CD4-positive, alpha-beta T cell treated with Interleukin-10 for 1 hour (primary cell): Measurements from ENCODE around the gene FLYWCH1.

ENCODE experiments used
- DNase-seq: peaks from one replicate; pipeline ENCODE4 v3.0.0-alpha.2; 2020

The FLYWCH1 gene

GRCh38 chr16:2970563-2970962 is 58.8 kb downstream of the FLYWCH1 start:
- DNase-seq, result no peak

DNA sequence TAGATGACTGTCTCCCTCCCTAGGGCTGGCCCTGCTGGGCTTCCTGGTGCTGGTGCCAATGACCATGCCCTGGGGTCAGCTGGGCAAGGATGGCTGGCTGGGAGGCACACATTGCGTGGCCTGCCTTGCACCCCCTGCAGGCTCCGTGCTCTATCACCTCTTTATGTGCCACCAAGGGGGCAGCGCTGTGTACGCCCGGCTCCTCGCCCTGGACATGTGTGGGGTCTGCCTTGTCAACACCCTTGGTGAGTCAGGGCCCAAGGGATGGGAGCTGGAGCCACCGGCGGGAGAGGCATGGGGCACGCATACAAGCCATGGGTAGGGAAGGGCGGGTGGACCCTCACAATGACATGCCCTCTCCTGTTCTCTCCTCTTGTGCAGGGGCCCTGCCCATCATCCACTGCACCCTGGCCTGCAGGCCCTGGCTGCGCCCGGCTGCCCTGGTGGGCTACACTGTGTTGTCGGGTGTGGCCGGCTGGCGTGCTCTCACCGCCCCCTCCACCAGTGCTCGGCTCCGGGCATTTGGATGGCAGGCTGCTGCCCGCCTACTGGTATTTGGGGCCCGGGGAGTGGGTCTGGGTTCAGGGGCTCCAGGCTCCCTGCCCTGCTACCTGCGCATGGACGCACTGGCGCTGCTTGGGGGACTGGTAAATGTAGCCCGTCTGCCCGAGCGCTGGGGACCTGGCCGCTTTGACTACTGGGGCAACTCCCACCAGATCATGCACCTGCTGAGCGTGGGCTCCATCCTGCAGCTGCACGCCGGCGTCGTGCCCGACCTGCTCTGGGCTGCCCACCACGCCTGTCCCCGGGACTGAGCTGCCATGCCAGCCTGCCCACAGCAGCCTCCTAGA is 59.6 kb downstream of the FLYWCH1 start:
- DNase-seq, result no peak

DNA sequence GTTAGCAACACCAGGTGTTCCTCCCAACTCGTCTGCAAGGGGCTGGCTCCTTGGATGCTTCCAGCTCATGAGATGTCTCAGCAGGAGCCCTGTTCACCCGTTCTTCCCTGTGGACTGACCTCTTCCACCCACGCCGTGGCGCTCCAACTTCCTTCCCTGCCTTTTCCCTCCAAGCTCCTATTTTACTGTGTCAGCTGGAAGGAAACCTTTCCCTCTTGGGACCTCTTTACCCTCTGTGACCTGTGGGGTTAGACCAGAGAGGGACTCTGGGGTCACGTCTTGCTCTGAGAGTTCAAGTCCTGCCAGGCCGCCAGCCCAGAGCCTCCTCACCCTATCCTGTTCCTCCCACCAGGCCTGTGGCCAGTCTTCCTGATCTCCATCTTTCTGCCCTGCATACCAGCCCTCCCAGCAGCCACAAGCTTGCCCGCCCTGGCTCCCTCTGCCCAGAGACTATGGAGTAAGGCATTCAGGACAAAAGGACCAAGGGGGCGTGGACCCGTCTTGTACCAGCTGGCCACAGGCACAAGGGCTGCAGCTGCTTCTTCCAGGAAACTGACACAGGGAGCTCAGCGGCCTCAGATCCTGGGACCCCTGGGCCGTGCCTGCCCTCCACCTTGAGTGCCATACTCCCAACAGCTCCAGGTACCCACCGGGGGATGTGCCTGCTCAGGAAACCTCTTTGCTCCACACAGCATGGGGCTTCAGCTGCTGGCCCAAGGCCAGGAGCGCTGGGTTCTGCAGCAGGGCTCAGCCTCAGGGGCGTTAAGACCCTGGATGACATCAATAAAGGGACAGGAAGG is 60.5 kb downstream of the FLYWCH1 start:
- no peak for DNase-seq

- no peak for DNase-seq
Observed at GRCh38 chr16:2973093-2973492, 61.4 kb downstream of the FLYWCH1 start.

- DNase-seq, result no peak
Observed at GRCh38 chr16:2973605-2974318, 62.0 kb downstream of the FLYWCH1 start.

DNA sequence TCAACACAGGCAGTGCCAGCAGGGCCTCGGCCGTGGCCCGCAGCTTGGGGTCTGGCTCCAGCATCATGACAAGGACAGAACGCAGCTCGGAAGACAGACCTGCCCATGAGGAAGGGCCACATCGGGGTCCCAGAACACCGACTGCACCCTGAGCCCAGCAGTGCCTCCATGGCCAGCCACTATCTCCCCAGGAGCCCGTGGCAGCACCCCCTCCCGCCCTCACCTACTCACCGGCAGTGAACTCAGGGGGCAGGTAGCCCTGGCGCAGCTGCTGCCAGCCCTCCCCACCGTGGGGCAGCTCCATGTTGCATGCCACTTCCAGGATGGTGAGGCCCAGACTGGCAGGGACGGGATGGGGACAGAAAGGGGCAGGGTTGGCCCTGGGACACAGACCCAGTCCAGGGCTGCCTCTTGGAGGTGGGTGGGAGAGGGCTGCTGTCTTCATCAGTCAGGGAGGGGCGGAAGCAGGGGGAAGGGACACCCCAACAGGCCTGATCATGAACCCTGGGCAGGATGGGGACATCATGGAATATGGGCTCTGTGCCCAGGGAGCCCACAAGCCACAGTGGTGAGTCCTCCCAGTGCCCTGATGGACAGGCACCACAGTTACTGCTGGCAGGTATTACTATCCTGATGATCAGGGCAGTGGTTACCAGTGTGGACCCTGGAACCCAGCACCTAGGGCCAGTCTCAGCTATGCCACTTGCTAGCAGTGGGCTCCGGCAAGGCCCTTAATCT is 62.8 kb downstream of the FLYWCH1 start:
- no peak for DNase-seq

- no peak for DNase-seq
Observed at GRCh38 chr16:2975161-2975795, 63.5 kb downstream of the FLYWCH1 start.

DNA sequence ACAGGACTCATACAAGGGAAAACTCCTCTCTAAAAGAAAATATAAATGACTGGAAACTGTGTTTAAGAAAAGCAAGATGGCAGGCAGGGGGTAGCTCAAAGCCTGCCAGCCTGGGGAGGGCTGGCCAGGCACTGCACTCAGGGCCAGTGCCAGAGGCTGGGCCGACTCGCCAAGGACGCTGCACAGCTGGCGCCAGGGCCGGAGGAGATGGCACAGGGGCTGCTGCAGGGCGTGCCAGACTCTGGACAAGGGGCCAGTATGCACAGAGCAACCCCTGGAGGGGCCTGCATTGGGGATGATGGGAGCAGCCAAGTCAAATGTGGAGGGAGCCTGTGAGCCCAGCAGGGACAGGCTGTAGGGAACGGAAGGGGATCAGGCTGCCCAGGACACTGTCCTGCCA is 64.5 kb downstream of the FLYWCH1 start:
- DNase-seq, result no peak

DNA sequence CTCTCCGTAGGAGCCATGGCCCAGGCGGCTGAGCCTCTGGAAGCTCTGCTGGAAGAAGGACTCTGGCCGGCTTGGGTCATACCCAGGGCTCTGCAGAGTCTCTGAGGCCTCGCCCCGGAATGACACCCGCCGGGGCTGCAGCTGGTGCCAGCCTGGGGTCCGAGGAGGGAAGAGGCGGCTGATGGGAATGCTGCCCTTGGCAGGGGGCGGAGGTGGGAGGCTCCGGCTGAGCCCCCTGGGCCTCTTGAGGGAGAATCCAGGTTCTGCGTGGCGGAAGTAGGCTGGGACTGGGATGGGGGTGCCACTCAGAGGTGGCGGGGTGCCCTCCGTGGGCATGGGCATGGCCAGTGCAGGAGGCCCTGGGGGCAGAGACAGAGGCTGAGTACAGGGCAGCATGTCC is 64.9 kb downstream of the FLYWCH1 start:
- DNase-seq, result no peak

DNA sequence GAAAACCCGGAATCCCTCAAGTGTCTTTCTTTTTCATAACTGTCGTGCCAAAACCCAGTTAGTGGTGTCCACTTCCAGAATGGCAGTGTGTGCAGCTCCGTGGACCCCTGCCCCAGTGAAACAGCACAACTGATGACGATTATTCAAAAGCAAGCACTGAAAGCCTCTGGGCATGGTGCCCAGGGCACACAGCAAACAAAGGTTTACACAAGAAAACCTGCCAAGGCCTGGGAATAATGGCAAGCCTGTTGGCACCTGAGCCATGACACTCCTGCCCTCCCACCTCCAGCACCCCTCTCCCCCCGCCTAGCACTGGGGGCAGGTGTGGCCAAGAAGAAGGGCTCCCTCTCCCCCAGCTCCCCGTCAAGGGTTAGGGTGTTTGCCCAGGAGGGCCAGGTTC is 65.7 kb downstream of the FLYWCH1 start:
- DNase-seq, result no peak

GRCh38 chr16:2979669-2980226 is 68.0 kb downstream of the FLYWCH1 start:
- no peak for DNase-seq

DNA sequence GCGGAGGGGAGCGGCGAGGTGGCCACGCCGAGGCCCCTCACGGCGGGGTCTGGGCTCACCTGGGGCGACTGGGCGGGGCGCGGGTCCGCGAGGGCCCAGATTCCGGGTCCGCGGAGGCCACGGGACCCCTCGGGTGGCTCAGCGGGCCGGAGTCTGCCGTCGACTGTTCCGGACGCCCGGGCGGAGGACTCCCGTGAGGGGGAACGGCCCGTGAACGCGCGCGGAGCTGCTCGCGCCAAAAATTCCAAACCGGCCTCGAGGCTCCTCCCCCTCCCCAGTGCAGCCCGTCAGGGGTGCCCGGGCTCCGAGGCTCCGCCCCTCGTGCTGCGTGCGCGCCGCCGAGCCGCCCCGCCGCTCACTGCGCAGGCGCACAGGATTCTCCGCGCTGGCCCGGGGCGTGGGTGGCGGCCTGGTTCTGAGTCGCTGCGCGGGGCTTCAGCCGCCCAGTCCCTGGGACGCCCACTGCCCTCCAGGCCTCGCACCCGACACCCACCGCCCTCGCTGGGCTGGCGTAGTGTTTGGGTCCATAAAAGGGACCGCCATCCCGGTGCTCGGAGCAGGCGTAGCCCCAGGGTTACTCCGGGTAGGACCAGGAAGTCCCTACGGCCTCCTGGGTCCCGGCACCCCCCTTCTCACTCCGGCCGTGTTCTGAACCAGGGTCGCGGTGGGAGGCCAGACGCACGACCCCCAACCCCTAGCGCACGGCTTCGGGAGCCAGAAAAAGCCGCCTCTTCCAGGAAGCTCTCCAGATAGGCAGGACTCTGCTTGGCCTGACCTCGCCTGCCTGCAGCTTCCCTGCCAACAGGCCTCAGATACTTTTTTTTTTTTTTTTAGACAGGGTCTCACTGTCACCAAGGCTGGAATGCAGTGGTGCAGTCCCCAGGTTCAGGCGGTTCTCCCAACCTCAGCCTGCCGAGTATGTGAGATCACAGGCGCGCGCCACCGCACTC is 68.8 kb downstream of the FLYWCH1 start, which contains the start of gene PKMYT1:
TSS of gene PKMYT1 (minus strand) at position 220 of the 950 bp plus-strand sequence. CDS start 789 bp downstream, outside the sequence.
- DNase-seq, result peak; percentile 95

- DNase-seq, result no peak
Observed at GRCh38 chr16:2981177-2981898, 69.6 kb downstream of the FLYWCH1 start.

GRCh38 chr16:2981899-2982250 is 70.1 kb downstream of the FLYWCH1 start:
- DNase-seq, result no peak

DNA sequence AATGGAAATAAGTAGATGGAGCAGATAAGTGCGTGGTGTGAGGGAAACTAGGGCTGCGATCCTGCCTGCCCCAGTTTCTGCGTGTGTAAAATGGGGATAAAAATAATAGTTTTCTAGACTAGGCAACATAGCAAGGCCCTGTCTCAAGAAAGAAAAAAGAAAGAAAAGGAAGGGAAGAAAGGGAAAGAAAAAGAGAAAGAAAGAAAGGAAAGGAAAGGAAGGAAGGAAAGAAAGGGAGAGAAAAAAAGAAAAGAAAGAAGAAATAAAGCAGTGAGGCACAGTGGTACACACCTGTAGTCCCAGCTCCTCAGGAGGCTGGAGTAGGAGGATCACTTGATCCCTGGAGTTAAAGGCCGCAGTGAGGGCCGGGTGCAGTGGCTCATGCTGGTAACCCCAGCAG is 70.7 kb downstream of the FLYWCH1 start:
- no peak for DNase-seq

DNA sequence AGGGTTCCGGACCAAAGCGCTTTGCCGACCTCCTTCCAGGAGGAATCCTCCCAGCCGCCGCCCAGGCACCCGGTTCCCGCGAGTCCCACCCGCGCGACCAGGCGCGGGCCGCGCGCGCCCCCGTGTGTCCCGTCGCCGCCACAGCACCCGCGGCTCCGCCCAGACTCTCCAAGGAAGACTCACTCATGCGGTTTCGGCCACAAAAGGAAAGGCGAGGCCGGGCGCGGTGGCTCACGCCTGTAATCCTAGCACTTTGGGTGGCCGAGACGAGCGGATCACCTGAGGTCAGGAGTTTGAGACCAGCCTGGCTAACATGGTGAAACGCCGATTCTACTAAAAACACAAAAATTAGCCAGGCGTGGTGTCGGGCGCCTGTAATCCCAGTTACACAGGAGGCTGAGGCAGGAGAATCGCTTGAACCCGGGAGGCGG is 72.0 kb downstream of the FLYWCH1 start:
- peak; percentile 72 for DNase-seq

DNA sequence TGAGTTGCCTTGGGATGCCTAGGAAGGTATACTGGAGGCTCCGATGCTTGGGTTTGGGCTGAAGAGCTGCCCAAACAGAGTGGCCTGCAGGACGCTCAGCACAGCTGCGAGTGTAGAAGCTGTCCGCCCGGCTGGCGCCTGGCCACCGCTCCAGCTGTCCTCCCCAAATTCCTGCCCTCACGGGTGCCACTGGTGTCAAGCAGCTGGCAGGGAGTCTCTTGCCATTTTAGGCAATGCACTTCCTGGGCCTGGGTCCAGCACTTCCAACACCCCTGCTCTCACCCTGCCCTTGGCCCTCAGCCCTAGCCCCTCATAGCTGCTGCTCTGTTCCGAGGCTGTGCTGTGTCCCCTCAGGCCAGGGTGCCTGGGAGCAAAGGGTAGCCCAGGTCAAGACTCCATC is 73.7 kb downstream of the FLYWCH1 start:
- no peak for DNase-seq

GRCh38 chr16:2985893-2986355 is 74.2 kb downstream of the FLYWCH1 start:
- DNase-seq, result no peak

GRCh38 chr16:2986623-2987188 is 75.0 kb downstream of the FLYWCH1 start:
- DNase-seq, result no peak
